IMR-90 (cell line): Measurements from ENCODE around the gene SECTM1. TPM values are rescaled to one million over a fixed set of nuclear protein-coding genes. Genes with fewer than 3 reads are reported as not detected.
A peak's percentile ranks its signal among the peaks of the same experiment; 100 is the strongest.

Experiments
- ATAC-seq: fragments of 200-7000 bp; cut with Tn5 transposase; 2 replicates; pipeline ENCODE4 v1.9.1; 2020; ENCODE audit warnings: low read depth, mild to moderate bottlenecking, moderate library complexity
- BruUV-seq: library from RNA; stranded (reverse); fragments of 400-500 nt; replicated peaks from 2 replicates; lab custom pipeline; 2021; lab: Mats Ljungman, UMichigan
- CTCF ChIA-PET: fragments of 300-600 bp; formaldehyde crosslinking; extraction: SDS; loops from one replicate; lab custom pipeline; 2021; ENCODE audit warnings: antibody characterized with exemption; lab: Yijun Ruan, JAX
- POLR2A ChIA-PET: fragments of 300-600 bp; sonication (Branson Sonifier 250); formaldehyde crosslinking; loops from one replicate; lab custom pipeline; 2022; ENCODE audit warnings: antibody characterized with exemption; ENCODE audit not compliant: unreplicated experiment; lab: Charles Lee
- DNase-seq: peaks from one replicate; pipeline ENCODE4 v3.0.0; 2013
- H2AFZ ChIP-seq: replicated peaks from 2 replicates; pipeline ENCODE3; 2013; ENCODE audit warnings: low read length, mild to moderate bottlenecking; ENCODE audit not compliant: poor library complexity
- H2AK5ac ChIP-seq: 2 replicates; pipeline ENCODE4 v1.6.1; 2013; ENCODE audit warnings: low read depth, low read length, inconsistent platforms
- H2AK9ac ChIP-seq: replicated peaks from 2 replicates; pipeline ENCODE3; 2013; ENCODE audit warnings: mild to moderate bottlenecking, low read depth, low read length, moderate library complexity; ENCODE audit not compliant: poor library complexity
- H2BK120ac ChIP-seq: 2 replicates; pipeline ENCODE4 v1.6.1; 2013; ENCODE audit warnings: low read depth, low read length, inconsistent platforms
- H2BK15ac ChIP-seq: 3 replicates; pipeline ENCODE4 v1.6.1; 2013; ENCODE audit warnings: low read depth, low read length, inconsistent platforms
- H2BK20ac ChIP-seq: 2 replicates; pipeline ENCODE4 v1.6.1; 2013; ENCODE audit warnings: low read depth, mild to moderate bottlenecking, inconsistent platforms, low read length, moderate library complexity
- H2BK5ac ChIP-seq: 2 replicates; pipeline ENCODE4 v1.6.1; 2013; ENCODE audit warnings: mild to moderate bottlenecking, low read depth, low read length, inconsistent platforms; ENCODE audit not compliant: poor library complexity, severe bottlenecking
- H3K14ac ChIP-seq: replicated peaks from 2 replicates; pipeline ENCODE4 v1.6.1; 2013; ENCODE audit warnings: low read depth, low read length, inconsistent platforms
- H3K18ac ChIP-seq: 2 replicates; pipeline ENCODE4 v1.6.1; 2013; ENCODE audit warnings: low read depth, low read length, control low read depth
- H3K23ac ChIP-seq: 2 replicates; pipeline ENCODE4 v1.6.1; 2013; ENCODE audit warnings: low read depth, low read length, inconsistent platforms
- H3K27ac ChIP-seq: 2 replicates; pipeline ENCODE4 v1.5.1; 2013; ENCODE audit warnings: mild to moderate bottlenecking, control low read depth, low read length; ENCODE audit not compliant: insufficient read depth
- H3K27me3 ChIP-seq: 2 replicates; pipeline ENCODE4 v1.6.1; 2013; ENCODE audit warnings: low read length; ENCODE audit not compliant: control insufficient read depth, insufficient read depth
- H3K36me3 ChIP-seq: 2 replicates; pipeline ENCODE4 v1.6.1; 2013; ENCODE audit warnings: low read length, mixed read lengths; ENCODE audit not compliant: control insufficient read depth, insufficient read depth
- H3K4ac ChIP-seq: 2 replicates; pipeline ENCODE4 v1.6.1; 2013; ENCODE audit warnings: low read depth, low read length, inconsistent platforms
- H3K4me1 ChIP-seq: 2 replicates; pipeline ENCODE4 v1.6.1; 2013; ENCODE audit warnings: low read length, mixed read lengths; ENCODE audit not compliant: control insufficient read depth, insufficient read depth
- H3K4me2 ChIP-seq: 2 replicates; pipeline ENCODE4 v1.6.1; 2013; ENCODE audit warnings: low read depth, mild to moderate bottlenecking, control low read depth, low read length, moderate library complexity
- H3K4me3 ChIP-seq: 2 replicates; pipeline ENCODE4 v1.5.1; 2013; ENCODE audit warnings: low read depth, mild to moderate bottlenecking, control low read depth, low read length, moderate library complexity; ENCODE audit not compliant: insufficient read depth
- H3K56ac ChIP-seq: 2 replicates; pipeline ENCODE4 v1.6.1; 2013; ENCODE audit warnings: low read length, inconsistent platforms; ENCODE audit not compliant: insufficient read depth; ENCODE audit errors: extremely low read depth
- H3K79me1 ChIP-seq, 2 experiments: 2 replicates each; pipeline ENCODE4 v1.6.1; 2013; ENCODE audit warnings: low read length in 2 of 2, inconsistent platforms in 1 of 2, low read depth in 1 of 2
- H3K9ac ChIP-seq: 2 replicates; pipeline ENCODE4 v1.6.1; 2013; ENCODE audit warnings: low read depth, low read length, control low read depth
- H3K9me1 ChIP-seq: 2 replicates; pipeline ENCODE4 v1.6.1; 2013; ENCODE audit warnings: low read length, inconsistent platforms; ENCODE audit not compliant: insufficient read depth
- H3K9me3 ChIP-seq: 2 replicates; pipeline ENCODE4 v1.6.1; 2013; ENCODE audit warnings: low read length; ENCODE audit not compliant: control insufficient read depth, insufficient read depth
- H4K20me1 ChIP-seq: 2 replicates; pipeline ENCODE4 v1.6.1; 2013; ENCODE audit warnings: low read length, inconsistent platforms; ENCODE audit not compliant: insufficient read depth
- H4K5ac ChIP-seq: 2 replicates; pipeline ENCODE4 v1.6.1; 2013; ENCODE audit warnings: mild to moderate bottlenecking, low read depth, low read length, control low read depth
- H4K8ac ChIP-seq, 2 experiments: 2 replicates each; pipeline ENCODE4 v1.6.1; 2013; ENCODE audit warnings: low read depth in 2 of 2, low read length in 2 of 2, control low read depth in 1 of 2, inconsistent platforms in 1 of 2
- H4K91ac ChIP-seq: 2 replicates; pipeline ENCODE4 v1.6.1; 2013; ENCODE audit warnings: low read depth, low read length, inconsistent platforms; ENCODE audit not compliant: insufficient read depth
- BHLHE40 ChIP-seq: fragments of 150-350 bp; IDR thresholded peaks from 2 replicates; pipeline ENCODE4 v1.6.1; 2016; ENCODE audit warnings: mild to moderate bottlenecking, low read depth, low read length
- CEBPB ChIP-seq: IDR thresholded peaks from 2 replicates; pipeline ENCODE4 v1.6.1; 2012; ENCODE audit warnings: low read depth, low read length, improper control_type of control experiment
- CHD1 ChIP-seq: IDR thresholded peaks from 2 replicates; pipeline ENCODE4 v1.6.1; 2012; ENCODE audit warnings: low read depth, low read length, improper control_type of control experiment
- FOS ChIP-seq: fragments of 150-350 bp; IDR thresholded peaks from 2 replicates; pipeline ENCODE4 v1.6.1; 2016; ENCODE audit warnings: low read depth, low read length
- MAFK ChIP-seq: IDR thresholded peaks from 2 replicates; pipeline ENCODE4 v1.6.1; 2012; ENCODE audit warnings: low read depth, low read length, improper control_type of control experiment
- MAZ ChIP-seq: IDR thresholded peaks from 2 replicates; pipeline ENCODE4 v1.6.1; 2012; ENCODE audit warnings: low read depth, mild to moderate bottlenecking, low read length, improper control_type of control experiment, moderate library complexity, borderline replicate concordance
- POLR2A ChIP-seq: IDR thresholded peaks from 2 replicates; pipeline ENCODE4 v1.6.1; 2012; ENCODE audit warnings: mild to moderate bottlenecking, low read depth, low read length
- RCOR1 ChIP-seq: IDR thresholded peaks from 2 replicates; pipeline ENCODE4 v1.6.1; 2012; ENCODE audit warnings: mild to moderate bottlenecking, low read length, improper control_type of control experiment; ENCODE audit not compliant: insufficient replicate concordance
- RFX5 ChIP-seq: IDR thresholded peaks from 2 replicates; pipeline ENCODE4 v1.8.0; 2012; ENCODE audit warnings: low read depth, mild to moderate bottlenecking, low read length, moderate library complexity
- SMC3 ChIP-seq: fragments of 150-350 bp; IDR thresholded peaks from 2 replicates; pipeline ENCODE4 v1.6.1; 2016; ENCODE audit warnings: low read depth, mild to moderate bottlenecking, antibody characterized with exemption, low read length, moderate library complexity
- WGBS, 2 experiments: methylation state at CpG; one replicate each; pipeline versions ENCODE4 v1.1.5 to v1.1.7; 2013; ENCODE audit warnings: missing lambda C conversion rate in 2 of 2; ENCODE audit not compliant: insufficient read length in 1 of 2; ENCODE audit errors: extremely low coverage in 2 of 2; 5-methylcytosine and 5-hydroxymethylcytosine counted together
- dilution Hi-C: fragments of 300-500 bp; cut with HindIII; formaldehyde crosslinking; loops from one replicate; pipeline ENCODE4 v1.14.3; 2018; ENCODE audit warnings: low sequenced_read_pairs; ENCODE audit not compliant: unreplicated experiment
- in situ Hi-C: fragments of 300-500 bp; cut with MboI; formaldehyde crosslinking; loops from 3 replicates; pipeline ENCODE4 v1.14.3; 2019; ENCODE audit warnings: low sequenced_read_pairs, inconsistent platforms, mixed read lengths
- intact Hi-C: fragments of 100-400 bp; cut with micrococcal nuclease; formaldehyde crosslinking; loops from 2 replicates; pipeline ENCODE4 v1.10.0; 2022
- polyA plus RNA-seq, 3 experiments: library from polyadenylated mRNA; depleted of rRNA; stranded (reverse); fragments of >200 nt; gene quantifications; 2 replicates each; pipeline ENCODE4 v1.2.3, GENCODE V29; 2012; ENCODE audit warnings: low replicate concordance in 1 of 3
- total RNA-seq: library from RNA; depleted of rRNA; stranded (reverse); fragments of >200 nt; gene quantifications from 2 replicates; pipeline ENCODE4 v1.2.3, GENCODE V29; 2012
- TF ChIP-seq, protein P1 (sequence below): fragments of 150-350 bp; IDR thresholded peaks from 2 replicates; pipeline ENCODE4 v1.6.1; 2016; ENCODE audit warnings: low read depth, mild to moderate bottlenecking, low read length, moderate library complexity, borderline replicate concordance
- TF ChIP-seq, protein P2 (sequence below): fragments of 150-350 bp; IDR thresholded peaks from 2 replicates; pipeline ENCODE4 v1.6.1; 2017; ENCODE audit warnings: mild to moderate bottlenecking, antibody characterized with exemption, low read length, low read depth

Gene SECTM1
- total and polyA plus RNA-seq, 2 of the 4 experiments (the other 2 are of a cell fraction) = 2.3 to 4.4 TPM

DNA sequence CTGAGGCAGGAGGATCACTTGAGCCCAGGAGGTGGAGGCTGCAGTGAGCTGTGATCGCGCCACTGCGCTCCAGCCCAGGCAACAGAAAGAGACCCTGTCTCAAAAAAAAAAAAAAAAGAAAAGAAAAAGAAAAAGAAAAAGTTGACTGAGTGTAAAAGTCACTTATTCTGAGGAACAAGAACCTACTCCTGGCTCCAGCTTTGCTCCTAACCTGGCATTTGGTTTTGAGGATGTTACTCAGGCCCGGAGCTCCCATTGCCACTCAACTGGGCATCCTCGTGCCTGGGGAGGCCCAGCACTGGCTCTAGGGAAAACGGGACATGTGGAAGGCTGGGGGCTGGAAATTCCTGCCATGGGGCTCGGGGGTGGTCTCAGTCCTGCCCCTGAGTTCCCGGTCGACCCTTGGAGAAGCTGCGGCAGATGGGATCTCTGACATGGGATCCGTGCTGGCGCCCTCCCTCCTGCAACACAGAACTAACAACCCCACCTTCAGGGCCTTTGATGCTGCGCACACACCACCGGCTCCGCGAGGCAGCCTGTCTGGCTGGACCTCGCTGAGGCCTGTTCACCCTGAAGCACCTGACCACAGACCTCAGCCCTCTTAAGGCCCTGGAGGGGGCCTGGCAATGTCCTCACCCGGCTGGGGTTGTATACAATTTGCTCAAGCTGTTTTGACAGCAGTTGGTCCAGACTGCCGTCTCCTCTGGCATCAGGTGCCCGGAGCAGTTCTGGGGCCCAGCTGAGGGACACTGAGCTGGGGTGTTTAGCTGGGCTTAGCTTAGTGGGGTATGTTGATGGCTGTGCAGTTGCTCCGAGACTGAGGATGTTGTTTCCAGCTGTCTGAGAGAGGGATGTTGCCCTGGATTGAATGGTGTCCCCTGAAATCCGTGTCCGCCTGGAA, 28.5 kb downstream of the SECTM1 start (continued):
- no peak for TF ChIP-seq MAZ
- TF ChIP-seq CEBPB = no peak

DNA sequence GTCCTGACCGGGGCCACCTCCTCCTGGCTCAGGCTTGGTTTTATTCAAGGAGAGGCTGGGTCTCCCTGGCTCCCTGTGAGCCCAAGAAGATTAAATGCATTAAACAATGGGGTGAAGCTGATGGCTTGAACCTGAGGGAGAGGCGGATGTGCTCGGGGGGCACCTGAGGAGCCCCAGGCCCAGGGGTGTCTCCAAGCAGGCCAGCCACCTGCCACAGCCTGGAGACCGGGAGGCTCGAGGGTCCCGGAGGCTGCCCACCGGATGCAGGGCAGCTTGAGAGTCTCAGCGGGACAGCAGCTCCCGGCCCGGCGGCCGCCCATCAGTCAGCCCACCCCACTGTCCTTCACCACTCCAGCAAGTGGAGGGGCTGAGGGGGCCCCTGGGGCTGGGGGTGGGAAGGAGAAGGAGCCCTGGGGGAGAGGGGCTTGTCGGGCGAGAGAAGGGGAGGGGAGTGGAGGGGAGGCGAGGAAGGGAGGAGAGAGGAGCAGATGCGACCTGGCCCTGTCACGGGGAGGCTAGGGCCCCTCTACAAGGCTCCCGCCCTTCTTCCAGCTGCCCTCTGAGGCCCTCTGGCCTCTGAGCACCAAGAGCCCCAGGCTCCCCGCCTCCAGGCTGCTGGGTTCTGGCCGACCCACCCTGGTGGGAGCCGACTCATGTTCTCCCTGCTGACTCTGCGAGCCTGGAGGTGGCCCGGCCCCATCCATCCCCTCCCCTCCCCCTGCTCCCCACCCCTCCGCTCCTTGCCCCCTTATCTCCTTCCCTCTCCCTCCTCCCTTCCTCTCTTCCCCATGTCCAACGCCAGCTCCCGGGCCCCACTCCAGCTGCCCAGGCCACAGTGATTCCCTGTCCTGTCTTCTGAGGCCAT, 29.4 kb downstream of the SECTM1 start:
- Histone ChIP-seq H4K5ac (no peak overlapping the region), H3K4me3 (no peak overlapping the region), H3K9ac (no peak overlapping the region), H3K36me3 (no peaks in the 10 kb centered on the region), H3K23ac (no peak overlapping the region), H2BK20ac (no peak overlapping the region), H2AK5ac (no peak overlapping the region; the same call in 1 of the 2 replicates), H2BK120ac (no peak overlapping the region), H3K9me1 (no peaks in the 10 kb centered on the region), H2AFZ (peak overlapping the region; percentile 51), H2BK5ac (no peak overlapping the region), H3K14ac (no peak overlapping the region), H3K56ac (no peak overlapping the region), H2BK15ac (no peak overlapping the region), H3K27me3 (peaks cover 10% of the 10 kb centered on the region), H4K8ac (no peak overlapping the region), H4K20me1 (no peaks in the 10 kb centered on the region), H3K4me2 (no peak overlapping the region), H3K9me3 (no peaks in the 10 kb centered on the region), H3K4me1 (peaks cover 3% of the 10 kb centered on the region; the same call in 1 of the 2 replicates), H3K4ac (no peak overlapping the region), H3K18ac (no peak overlapping the region), H3K79me1 (no peaks in the 10 kb centered on the region), H4K91ac (no peak overlapping the region), H2AK9ac (no peak overlapping the region), H3K27ac (no peak overlapping the region)
- in situ Hi-C loops (no loop called here), intact Hi-C loops (no loop called here), dilution Hi-C loops (no loop called here)
- 56% methylated on average over 5 of the region's 26 CpGs; no CpG with 5 or more reads in 1 of the 2 experiments for WGBS, 2 experiments
- ATAC-seq (peak; percentile 18; the same call in 1 of the 2 replicates), DNase-seq (no peak)
- POLR2A ChIA-PET = no interaction called here
- BruUV-seq = no TSS peak
- CTCF ChIA-PET = no interaction called here
- no peak for TF ChIP-seq MAFK
- no peak for TF ChIP-seq MAZ
- no peak for TF ChIP-seq SMC3
- TF ChIP-seq CHD1 = no peak
- TF ChIP-seq RCOR1 = no peak
- no peak for TF ChIP-seq FOS
- TF ChIP-seq POLR2A = no peak
- TF ChIP-seq, protein P1, sequence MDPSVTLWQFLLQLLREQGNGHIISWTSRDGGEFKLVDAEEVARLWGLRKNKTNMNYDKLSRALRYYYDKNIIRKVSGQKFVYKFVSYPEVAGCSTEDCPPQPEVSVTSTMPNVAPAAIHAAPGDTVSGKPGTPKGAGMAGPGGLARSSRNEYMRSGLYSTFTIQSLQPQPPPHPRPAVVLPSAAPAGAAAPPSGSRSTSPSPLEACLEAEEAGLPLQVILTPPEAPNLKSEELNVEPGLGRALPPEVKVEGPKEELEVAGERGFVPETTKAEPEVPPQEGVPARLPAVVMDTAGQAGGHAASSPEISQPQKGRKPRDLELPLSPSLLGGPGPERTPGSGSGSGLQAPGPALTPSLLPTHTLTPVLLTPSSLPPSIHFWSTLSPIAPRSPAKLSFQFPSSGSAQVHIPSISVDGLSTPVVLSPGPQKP = no peak
- no peak for TF ChIP-seq BHLHE40
- TF ChIP-seq RFX5 = no peak
- TF ChIP-seq, protein P2, sequence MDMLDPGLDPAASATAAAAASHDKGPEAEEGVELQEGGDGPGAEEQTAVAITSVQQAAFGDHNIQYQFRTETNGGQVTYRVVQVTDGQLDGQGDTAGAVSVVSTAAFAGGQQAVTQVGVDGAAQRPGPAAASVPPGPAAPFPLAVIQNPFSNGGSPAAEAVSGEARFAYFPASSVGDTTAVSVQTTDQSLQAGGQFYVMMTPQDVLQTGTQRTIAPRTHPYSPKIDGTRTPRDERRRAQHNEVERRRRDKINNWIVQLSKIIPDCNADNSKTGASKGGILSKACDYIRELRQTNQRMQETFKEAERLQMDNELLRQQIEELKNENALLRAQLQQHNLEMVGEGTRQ = no peak
- no peak for TF ChIP-seq CEBPB
